ENCODE measurements around the gene CSF1R.

CSF1R gene

GRCh38 chr5:150023136-150023535 lies 63.2 kb downstream of the CSF1R start:
- DNase-seq (ENCODE audit: low read depth) = no peak

- no peak for DNase-seq (ENCODE audit: low read depth)
Observed at GRCh38 chr5:150022681-150023080, 63.7 kb downstream of the CSF1R start.

- no peak for DNase-seq (ENCODE audit: low read depth)
Observed at GRCh38 chr5:150022158-150022531, 64.2 kb downstream of the CSF1R start.

GRCh38 chr5:150021491-150022157 lies 64.7 kb downstream of the CSF1R start:
- DNase-seq (ENCODE audit: low read depth) = no peak

- DNase-seq (ENCODE audit: low read depth) = no peak
Observed at GRCh38 chr5:150020249-150020648, 66.1 kb downstream of the CSF1R start.

- no peak for DNase-seq (ENCODE audit: low read depth)
Observed at GRCh38 chr5:150017226-150018005, 68.9 kb downstream of the CSF1R start.

GRCh38 chr5:150016537-150016936 lies 69.8 kb downstream of the CSF1R start:
- no peak for DNase-seq (ENCODE audit: low read depth)

GRCh38 chr5:150015415-150015814 lies 70.9 kb downstream of the CSF1R start:
- DNase-seq (ENCODE audit: low read depth) = no peak

GRCh38 chr5:150014456-150014855 lies 71.9 kb downstream of the CSF1R start:
- no peak for DNase-seq (ENCODE audit: low read depth)

GRCh38 chr5:150013931-150014330 lies 72.4 kb downstream of the CSF1R start:
- DNase-seq (ENCODE audit: low read depth) = no peak

- no peak for DNase-seq (ENCODE audit: low read depth)
Observed at GRCh38 chr5:150009671-150010387, 76.5 kb downstream of the CSF1R start.

- no peak for DNase-seq (ENCODE audit: low read depth)
Observed at GRCh38 chr5:150007050-150007449, 79.3 kb downstream of the CSF1R start.

- DNase-seq (ENCODE audit: low read depth) = no peak
Observed at GRCh38 chr5:150006318-150006717, 80.0 kb downstream of the CSF1R start.

All from stimulated activated CD8-positive, alpha-beta memory T cell treated with anti-CD3 and anti-CD28 coated beads, Interleukin-7, amount 100 ng/mL, for 24 hours (primary cell).